HG03045 (cell line): ENCODE data around the gene SF3A2.
A peak's percentile ranks its signal among the peaks of the same experiment; 100 is the strongest.

ENCODE experiments used
- ATAC-seq: cut with Tn5 transposase; IDR thresholded peaks from one replicate; pipeline ENCODE4 v1.9.1; 2021; ENCODE audit warnings: mild to moderate bottlenecking, moderate library complexity; ENCODE audit not compliant: unreplicated experiment

Gene SF3A2

GRCh38 chr19:2251106-2252054 lies 14.8 kb downstream of the SF3A2 start:
- ATAC-seq = no peak

GRCh38 chr19:2252055-2252796 lies 15.6 kb downstream of the SF3A2 start:
- no peak for ATAC-seq

GRCh38 chr19:2252797-2253105 lies 16.1 kb downstream of the SF3A2 start:
- ATAC-seq = no peak

GRCh38 chr19:2253106-2254063 lies 16.8 kb downstream of the SF3A2 start:
- ATAC-seq = no peak

GRCh38 chr19:2254064-2254872 lies 17.6 kb downstream of the SF3A2 start:
- ATAC-seq = no peak

DNA sequence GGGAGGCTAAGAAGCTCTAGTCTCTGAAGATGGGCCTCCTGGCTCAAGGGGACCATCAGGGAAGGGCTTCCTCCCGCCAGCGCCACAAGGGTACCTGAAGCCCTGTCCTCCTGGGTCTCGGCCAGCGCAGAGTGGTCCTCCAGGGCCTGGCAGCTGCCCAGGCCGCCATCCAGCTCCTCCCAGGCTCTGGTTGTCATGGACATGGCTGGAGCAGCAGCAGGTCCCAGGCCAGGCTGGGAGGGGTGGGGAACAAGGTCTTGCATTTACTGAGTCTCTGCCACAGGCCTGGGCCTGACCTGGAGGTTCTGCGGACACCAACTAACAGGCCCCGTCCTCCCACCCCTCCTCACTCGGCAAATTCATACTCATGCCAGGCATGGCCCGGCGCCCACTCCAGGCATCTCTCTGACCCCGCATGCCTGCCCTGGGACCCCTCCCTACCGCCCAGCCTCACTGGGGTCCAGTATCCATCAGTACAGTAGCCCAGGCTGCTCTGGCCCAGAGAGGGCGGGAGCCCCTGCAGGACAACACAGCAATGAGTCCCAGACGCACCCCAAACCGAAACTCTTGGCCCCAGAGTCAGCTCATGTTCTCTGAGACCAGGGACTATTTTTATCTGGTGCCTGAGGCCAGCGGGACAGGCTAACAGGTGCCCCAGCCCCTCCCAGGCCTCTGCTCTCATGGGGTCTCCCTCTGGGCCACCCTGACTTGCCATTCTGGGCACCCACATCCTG lies 18.7 kb downstream of the SF3A2 start:
- no peak for ATAC-seq

GRCh38 chr19:2255982-2256685 lies 19.5 kb downstream of the SF3A2 start, which contains the start of gene JSRP1:
Gene JSRP1 (minus strand): TSS chr19:2256417. CDS start chr19:2255314, 1,103 bp downstream.
- ATAC-seq = no peak

DNA sequence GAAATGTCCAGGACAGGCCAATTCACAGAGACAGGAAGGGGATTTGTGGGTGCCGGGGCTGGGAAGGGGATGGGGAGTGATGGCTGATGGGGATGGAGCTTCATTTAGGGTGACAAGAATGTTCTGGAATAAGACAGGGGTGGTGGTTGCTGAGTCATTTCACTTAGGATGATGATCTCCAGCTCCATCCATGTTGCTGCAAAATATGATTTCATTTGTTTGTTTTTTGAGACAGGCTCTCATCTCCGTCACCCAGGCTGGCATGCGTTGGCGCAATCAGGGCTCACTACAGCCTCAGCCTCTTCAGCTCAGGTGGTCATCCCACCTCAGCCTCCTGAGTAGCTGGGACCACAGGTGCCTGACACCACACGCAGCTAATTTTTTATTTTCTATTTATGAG lies 22.7 kb downstream of the SF3A2 start:
- ATAC-seq = no peak

GRCh38 chr19:2260341-2260805 lies 23.7 kb downstream of the SF3A2 start:
- no peak for ATAC-seq

GRCh38 chr19:2261438-2262172 lies 25.0 kb downstream of the SF3A2 start:
- no peak for ATAC-seq

DNA sequence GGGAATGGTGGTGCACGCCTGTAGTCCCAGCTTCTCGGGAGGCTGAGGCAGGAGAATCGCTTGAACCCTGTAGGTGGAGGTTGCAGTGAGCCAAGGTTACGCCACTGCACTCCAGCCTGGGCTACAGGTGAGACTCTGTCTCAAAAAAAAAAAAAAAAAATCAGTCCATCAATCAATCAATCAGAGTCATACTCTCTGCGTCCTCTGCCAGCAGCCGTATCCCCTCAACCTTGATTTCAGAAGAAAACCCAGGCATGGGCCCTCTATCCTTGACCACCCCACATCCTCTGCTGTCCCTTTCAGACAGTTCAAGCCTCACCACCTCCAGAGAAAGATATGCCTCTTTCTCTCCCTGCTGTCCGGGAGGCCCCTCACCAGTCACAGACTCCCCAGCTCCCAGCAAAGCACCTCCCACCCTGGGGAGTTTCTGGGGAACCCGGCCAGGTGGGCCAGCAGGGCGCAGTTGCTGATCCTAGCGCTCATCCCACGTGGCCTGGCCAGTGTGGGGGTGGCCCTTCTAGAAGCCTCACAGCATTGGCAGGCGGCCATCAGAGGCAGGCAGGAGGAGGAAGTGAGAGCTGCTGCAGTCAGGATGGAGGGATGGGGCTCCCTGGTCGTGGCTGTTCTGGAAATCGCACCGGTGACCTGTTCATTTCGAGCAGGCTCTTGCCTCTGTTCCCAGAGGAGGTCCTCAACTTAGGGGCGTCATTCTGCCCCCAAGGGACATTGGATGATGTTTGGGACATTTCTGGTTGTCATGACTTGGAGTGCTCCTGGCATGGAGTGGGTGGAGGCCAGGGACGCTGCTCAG lies 29.8 kb downstream of the SF3A2 start:
- ATAC-seq = no peak

DNA sequence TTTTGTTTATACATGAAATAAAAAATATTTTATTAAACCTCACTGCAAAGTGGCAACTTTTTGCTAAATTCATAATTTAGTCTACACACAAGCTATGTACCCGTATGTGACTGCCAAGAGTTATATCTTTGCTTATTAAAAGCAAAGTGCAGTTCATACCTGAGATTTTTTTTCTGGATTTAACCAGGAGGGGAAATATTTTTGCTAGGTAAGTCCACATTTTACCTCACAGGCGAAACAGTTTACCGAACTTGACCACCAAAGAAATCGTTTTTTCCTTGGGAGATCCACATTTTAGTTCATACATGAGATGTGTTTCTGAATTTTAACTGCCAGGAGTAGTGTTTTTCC lies 31.8 kb downstream of the SF3A2 start:
- ATAC-seq = no peak

GRCh38 chr19:2268861-2269243 lies 32.2 kb downstream of the SF3A2 start:
- no peak for ATAC-seq

DNA sequence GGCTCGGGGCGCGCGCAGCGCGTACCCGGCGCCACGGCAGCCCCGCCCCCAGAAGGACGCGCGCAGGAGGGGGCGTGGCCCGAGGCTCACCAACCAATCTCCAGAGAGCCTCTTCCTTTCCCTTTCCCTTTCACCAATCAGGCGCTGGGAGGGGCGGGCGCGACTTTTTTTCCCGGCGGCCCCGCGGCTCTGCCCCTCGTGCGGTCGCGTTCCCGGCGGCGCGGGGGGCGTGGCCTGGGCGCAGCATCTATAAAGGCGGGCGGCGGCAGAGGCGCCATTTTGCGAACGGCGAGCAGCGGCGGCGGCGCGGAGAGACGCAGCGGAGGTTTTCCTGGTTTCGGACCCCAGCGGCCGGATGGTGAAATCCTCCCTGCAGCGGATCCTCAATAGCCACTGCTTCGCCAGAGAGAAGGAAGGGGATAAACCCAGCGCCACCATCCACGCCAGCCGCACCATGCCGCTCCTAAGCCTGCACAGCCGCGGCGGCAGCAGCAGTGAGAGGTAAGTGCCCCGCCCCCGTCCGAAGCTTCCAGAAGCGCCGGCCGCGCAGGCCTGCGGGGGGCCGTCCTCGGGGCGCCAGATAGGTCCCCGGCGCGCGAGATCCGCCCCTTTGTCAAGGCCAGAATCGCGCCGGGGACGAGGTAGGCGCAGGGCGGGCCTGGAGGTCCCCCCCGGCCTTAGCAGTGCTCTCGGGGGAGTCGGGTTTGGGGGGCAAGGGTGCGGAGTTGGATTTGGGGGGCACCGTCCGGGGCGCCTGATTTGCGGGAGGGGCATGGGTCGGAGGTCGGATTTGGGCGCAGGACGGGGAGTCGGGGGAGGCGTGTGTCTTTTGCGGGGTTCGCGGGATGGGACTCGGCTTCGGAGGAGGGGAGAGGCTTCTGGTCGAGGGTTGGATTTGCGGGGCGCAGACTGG lies 32.9 kb downstream of the SF3A2 start:
- ATAC-seq = peak; percentile 57

GRCh38 chr19:2270157-2270422 lies 33.5 kb downstream of the SF3A2 start:
- ATAC-seq = no peak

DNA sequence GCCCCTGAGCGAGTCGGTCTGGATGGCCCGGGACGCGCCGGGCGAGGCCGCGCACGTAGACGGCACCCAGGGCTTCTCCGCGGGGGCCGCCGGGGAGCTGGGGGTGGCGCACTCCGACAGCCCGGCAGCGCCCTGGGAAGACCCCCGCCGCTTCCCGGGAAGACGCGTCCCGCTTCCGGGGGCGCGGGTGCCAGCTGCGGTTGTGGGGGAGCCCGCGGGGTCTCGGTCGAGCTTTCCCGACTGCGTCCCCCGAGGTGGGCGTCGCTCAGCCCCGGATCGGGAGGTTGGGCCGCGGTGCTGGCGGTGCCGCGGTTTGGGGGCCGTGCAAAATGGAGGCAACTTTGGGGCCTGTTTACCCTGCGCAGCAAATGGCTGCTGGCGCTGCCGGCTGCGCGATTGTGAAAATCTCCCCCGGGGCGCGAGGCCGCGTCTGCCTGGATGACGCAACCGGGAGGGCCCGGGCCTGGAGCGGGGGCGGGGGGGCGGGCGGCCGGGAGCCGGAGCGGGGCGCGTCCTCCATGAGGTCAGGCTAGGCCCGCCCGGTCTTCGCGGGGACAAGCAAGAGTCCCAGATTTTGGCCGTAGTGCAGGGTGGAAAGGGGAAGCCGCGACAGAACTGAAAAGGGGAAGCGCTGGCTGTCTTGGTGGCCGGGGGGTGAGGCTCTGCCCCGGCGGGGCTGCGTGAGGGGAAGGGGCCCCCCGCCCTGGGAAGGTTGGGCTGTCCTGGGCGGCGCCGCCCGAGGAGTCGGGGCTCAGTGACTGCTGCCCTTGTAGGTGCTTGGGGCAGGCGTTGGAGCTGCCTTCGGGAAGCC lies 34.0 kb downstream of the SF3A2 start:
- ATAC-seq = no peak
